HepG2 (cell line): ENCODE measurements around the gene KRT32. TPM values are rescaled to one million over a fixed set of nuclear protein-coding genes. Genes with fewer than 3 reads are reported as not detected.

Experiments
- ATAC-seq: fragments of 200-7000 bp; cut with Tn5 transposase; 3 replicates; pipeline ENCODE4 v1.9.1; 2020; ENCODE audit warnings: mild to moderate bottlenecking, moderate library complexity
- BruUV-seq: library from RNA; stranded (reverse); fragments of 400-500 nt; replicated peaks from 2 replicates; lab custom pipeline; 2021; lab: Mats Ljungman, UMichigan
- CTCF ChIA-PET: fragments of 300-600 bp; formaldehyde crosslinking; extraction: SDS; loops from one replicate; lab custom pipeline; 2021; ENCODE audit warnings: low total read pairs, inconsistent platforms, low intra/inter-chr PET ratio; lab: Yijun Ruan, JAX
- POLR2A ChIA-PET: fragments of 350-600 bp; sonication (Branson Sonifier 250); formaldehyde crosslinking; loops from one replicate; lab custom pipeline; 2020; ENCODE audit warnings: antibody characterized with exemption, inconsistent platforms; lab: Yijun Ruan, JAX
- DNase-seq: peaks from one replicate; pipeline ENCODE4 v3.0.0-alpha.2; 2015; ENCODE audit warnings: low spot score
- FAIRE-seq: peaks from 3 replicates; lab custom pipeline; 2011; peaks lifted over from hg19 to GRCh38; lab: Jason Lieb, UNC
- H2AFZ ChIP-seq: one replicate; pipeline ENCODE4 v1.6.1; 2011; ENCODE audit warnings: low read length, inconsistent platforms
- H3K27ac ChIP-seq: fragments of 300-600 bp; 3 replicates; pipeline ENCODE4 v1.8.0; 2011; ENCODE audit warnings: mixed run types, mild to moderate bottlenecking, mixed read lengths, low read length, inconsistent platforms; ENCODE audit not compliant: insufficient read depth; ENCODE audit errors: extremely low read length
- H3K27me3 ChIP-seq, 2 experiments: fragments of 200-600 bp in 1 of 2; 2 replicates in 1 of 2; 3 replicates in 1 of 2; pipeline versions ENCODE4 v1.6.0 to v1.8.0; 2011; ENCODE audit warnings: low read length in 2 of 2, mild to moderate bottlenecking in 2 of 2, moderate library complexity in 2 of 2, inconsistent platforms in 1 of 2; ENCODE audit not compliant: insufficient read depth in 2 of 2, control insufficient read depth in 1 of 2
- H3K36me3 ChIP-seq, 2 experiments: fragments of 200-600 bp in 1 of 2; replicated peaks in 1 of 2; 2 replicates in 1 of 2; 3 replicates in 1 of 2; pipeline versions ENCODE4 v1.5.1 to v1.8.0; 2011; ENCODE audit warnings: low read length in 2 of 2, inconsistent platforms in 1 of 2; ENCODE audit not compliant: insufficient read depth in 2 of 2, control insufficient read depth in 1 of 2
- H3K4me1 ChIP-seq: 2 replicates; pipeline ENCODE4 v1.5.1; 2012; ENCODE audit warnings: low read length, inconsistent platforms; ENCODE audit not compliant: insufficient read depth
- H3K4me2 ChIP-seq: 2 replicates; pipeline ENCODE4 v1.6.0; 2011; ENCODE audit warnings: low read depth, low read length, inconsistent platforms
- H3K4me3 ChIP-seq, 3 experiments: fragments of 200-600 bp in 1 of 3; sonication (generic), shearing (Covaris generic) in 1 of 3; replicated peaks in 1 of 3; 2 replicates each; pipeline ENCODE4 v1.5.1; 2011 to 2016; ENCODE audit warnings: low read length in 3 of 3, inconsistent platforms in 2 of 3, low read depth in 2 of 3, mild to moderate bottlenecking in 2 of 3, control low read depth in 1 of 3, mixed read lengths in 1 of 3; ENCODE audit not compliant: insufficient read depth in 1 of 3
- H3K79me2 ChIP-seq: one replicate; pipeline ENCODE4 v1.6.1; 2011; ENCODE audit warnings: low read length, inconsistent platforms; ENCODE audit not compliant: insufficient read depth
- H3K9ac ChIP-seq: 2 replicates; pipeline ENCODE4 v1.6.0; 2011; ENCODE audit warnings: mild to moderate bottlenecking, low read depth, low read length, inconsistent platforms; ENCODE audit not compliant: insufficient read depth
- H3K9me3 ChIP-seq: 2 replicates; pipeline ENCODE4 v1.5.1; 2012; ENCODE audit warnings: mild to moderate bottlenecking, low read length
- H4K20me1 ChIP-seq: 2 replicates; pipeline ENCODE4 v1.6.0; 2011; ENCODE audit warnings: inconsistent platforms, mild to moderate bottlenecking, low read length, moderate library complexity; ENCODE audit not compliant: insufficient read depth
- E2F5 ChIP-seq: sonication (generic); formaldehyde crosslinking; conservative IDR thresholded peaks from 2 replicates; pipeline ENCODE4 v1.4.0; 2020; ENCODE audit warnings: missing genetic modification reagents
- KDM3A ChIP-seq: IDR thresholded peaks from 2 replicates; pipeline ENCODE4 v1.6.1; 2018; ENCODE audit warnings: low read depth, missing compliant biosample characterization
- PHF5A ChIP-seq: IDR thresholded peaks from one replicate; pipeline ENCODE4 v1.6.1; 2018; ENCODE audit warnings: low read depth, missing genetic modification reagents; ENCODE audit not compliant: unreplicated experiment
- RBM22 ChIP-seq: fragments of 200-400 bp; formaldehyde crosslinking; optimal IDR thresholded peaks from 2 replicates; pipeline ENCODE3; 2017; ENCODE audit warnings: mild to moderate bottlenecking, low read length, moderate library complexity
- SALL2 ChIP-seq: sonication (generic); formaldehyde crosslinking; IDR thresholded peaks from 2 replicates; pipeline ENCODE4 v1.8.1; 2023; ENCODE audit warnings: mild to moderate bottlenecking, missing genetic modification reagents, inconsistent platforms
- SIX4 ChIP-seq: sonication (generic); formaldehyde crosslinking; IDR thresholded peaks from 2 replicates; pipeline ENCODE4 v1.4.0; 2020; ENCODE audit warnings: missing genetic modification reagents
- TBL1XR1 ChIP-seq: fragments of 150-350 bp; IDR thresholded peaks from 2 replicates; pipeline ENCODE4 v1.6.1; 2014; ENCODE audit warnings: borderline replicate concordance, low read length; ENCODE audit not compliant: partially characterized antibody
- TGIF2 ChIP-seq: IDR thresholded peaks from 2 replicates; pipeline ENCODE4 v1.6.1; 2016; ENCODE audit warnings: control low read depth, missing compliant biosample characterization
- ZNF317 ChIP-seq: sonication (generic); formaldehyde crosslinking; IDR thresholded peaks from 2 replicates; pipeline ENCODE4 v1.5.0; 2020; ENCODE audit warnings: mild to moderate bottlenecking, missing genetic modification reagents
- ZNF496 ChIP-seq: sonication (generic); formaldehyde crosslinking; IDR thresholded peaks from 2 replicates; pipeline ENCODE4 v1.8.1; 2023; ENCODE audit warnings: mild to moderate bottlenecking, moderate library complexity, missing genetic modification reagents; ENCODE audit not compliant: insufficient replicate concordance
- ZNF780A ChIP-seq: sonication (generic); formaldehyde crosslinking; IDR thresholded peaks from 2 replicates; pipeline ENCODE4 v1.8.0; 2022; ENCODE audit warnings: mild to moderate bottlenecking, missing genetic modification reagents, moderate library complexity
- WGBS: methylation state at CpG from one replicate; pipeline ENCODE4 v1.1.6; 2017; ENCODE audit warnings: low lambda C conversion rate; 5-methylcytosine and 5-hydroxymethylcytosine counted together
- in situ Hi-C: cut with HindIII; loops from 2 replicates; pipeline ENCODE4 v1.10.0; 2017; ENCODE audit warnings: low pct_unique_long_range_greater_than_20kb; ENCODE audit not compliant: extremely low pct_ligation_motif_present
- intact Hi-C: fragments of 100-400 bp; cut with micrococcal nuclease; formaldehyde crosslinking; loops from one replicate; pipeline ENCODE4 v1.10.0; 2022; ENCODE audit not compliant: unreplicated experiment
- polyA plus RNA-seq, 8 experiments: library from polyadenylated mRNA; depleted of rRNA in 3 of 8; stranded (reverse) in 7 of 8; unstranded in 1 of 8; fragments of >200 nt; fragmentation: Illumina TruSeq in 4 of 8; extraction: Trizol in 4 of 8; gene quantifications; 2 replicates each; pipeline versions ENCODE4 v1.2.1 to v1.2.3, GENCODE V29; 2011 to 2016; ENCODE audit warnings: low read depth in 4 of 8, missing spikeins in 1 of 8, mixed read lengths in 1 of 8; ENCODE audit not compliant: insufficient read depth in 1 of 8
- total RNA-seq, 5 experiments: library from RNA; depleted of rRNA; stranded (reverse); fragments of >200 nt; fragmentation: Illumina TruSeq; extraction: Trizol; gene quantifications; 2 replicates each; pipeline ENCODE4 v1.2.3, GENCODE V29; 2016; ENCODE audit warnings: low read depth in 1 of 5
- TF ChIP-seq, protein P1 (sequence below): sonication (generic); formaldehyde crosslinking; IDR thresholded peaks from 2 replicates; pipeline ENCODE4 v1.5.0; 2020; ENCODE audit warnings: missing genetic modification reagents
- TF ChIP-seq, protein P2 (sequence below): sonication (generic); formaldehyde crosslinking; IDR thresholded peaks from 2 replicates; pipeline ENCODE4 v1.5.0; 2020; ENCODE audit warnings: mild to moderate bottlenecking, missing genetic modification reagents
- TF ChIP-seq, protein P3 (sequence below): IDR thresholded peaks from 2 replicates; pipeline ENCODE4 v1.6.1; 2016; ENCODE audit warnings: low read depth

Gene KRT32
- total and polyA plus RNA-seq, 2 of the 13 experiments (the other 11 are each of a cell fraction or from before 2014, with no cell fraction given): not detected

GRCh38 chr17:41500131-41500911 lies 33.1 kb upstream of the KRT32 start:
- BruUV-seq: no TSS peak

More at GRCh38 chr17:41500131-41500911, 33.1 kb upstream of the KRT32 start:
- 29% methylated on average over 15 of the region's 15 CpGs for WGBS
- Histone ChIP-seq H3K4me1 (peaks cover 6% of the 10 kb centered on the region; the same call in 1 of the 2 replicates), H4K20me1 (no peaks in the 10 kb centered on the region), H2AFZ (no peak overlapping the region), H3K79me2 (no peaks in the 10 kb centered on the region), H3K9me3 (no peaks in the 10 kb centered on the region), H3K4me3 (no peak overlapping the region), H3K27ac (no peak overlapping the region), H3K9ac (no peak overlapping the region), H3K4me2 (no peak overlapping the region), H3K36me3 (no peaks in the 10 kb centered on the region), H3K27me3 (peaks cover 9 to 44% of the 10 kb centered on the region in 2 experiments)
- in situ Hi-C loops: no loop called here
- intact Hi-C loops: no loop called here
- ChIA-PET CTCF (no interaction called here), POLR2A (no interaction called here)
- no peak for ATAC-seq
- DNase-seq: no peak
- TF ChIP-seq KDM3A: no peak
- TF ChIP-seq SALL2 (CRISPR knock-in tag): no peak
- TF ChIP-seq RBM22: no peak
- no peak for TF ChIP-seq ZNF780A (CRISPR knock-in tag)
- TF ChIP-seq, protein P1, sequence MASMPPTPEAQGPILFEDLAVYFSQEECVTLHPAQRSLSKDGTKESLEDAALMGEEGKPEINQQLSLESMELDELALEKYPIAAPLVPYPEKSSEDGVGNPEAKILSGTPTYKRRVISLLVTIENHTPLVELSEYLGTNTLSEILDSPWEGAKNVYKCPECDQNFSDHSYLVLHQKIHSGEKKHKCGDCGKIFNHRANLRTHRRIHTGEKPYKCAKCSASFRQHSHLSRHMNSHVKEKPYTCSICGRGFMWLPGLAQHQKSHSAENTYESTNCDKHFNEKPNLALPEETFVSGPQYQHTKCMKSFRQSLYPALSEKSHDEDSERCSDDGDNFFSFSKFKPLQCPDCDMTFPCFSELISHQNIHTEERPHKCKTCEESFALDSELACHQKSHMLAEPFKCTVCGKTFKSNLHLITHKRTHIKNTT: no peak
- no peak for TF ChIP-seq TGIF2 (CRISPR knock-in tag)
- no peak for TF ChIP-seq PHF5A (CRISPR knock-in tag)
- TF ChIP-seq TBL1XR1: no peak
- TF ChIP-seq, protein P2, sequence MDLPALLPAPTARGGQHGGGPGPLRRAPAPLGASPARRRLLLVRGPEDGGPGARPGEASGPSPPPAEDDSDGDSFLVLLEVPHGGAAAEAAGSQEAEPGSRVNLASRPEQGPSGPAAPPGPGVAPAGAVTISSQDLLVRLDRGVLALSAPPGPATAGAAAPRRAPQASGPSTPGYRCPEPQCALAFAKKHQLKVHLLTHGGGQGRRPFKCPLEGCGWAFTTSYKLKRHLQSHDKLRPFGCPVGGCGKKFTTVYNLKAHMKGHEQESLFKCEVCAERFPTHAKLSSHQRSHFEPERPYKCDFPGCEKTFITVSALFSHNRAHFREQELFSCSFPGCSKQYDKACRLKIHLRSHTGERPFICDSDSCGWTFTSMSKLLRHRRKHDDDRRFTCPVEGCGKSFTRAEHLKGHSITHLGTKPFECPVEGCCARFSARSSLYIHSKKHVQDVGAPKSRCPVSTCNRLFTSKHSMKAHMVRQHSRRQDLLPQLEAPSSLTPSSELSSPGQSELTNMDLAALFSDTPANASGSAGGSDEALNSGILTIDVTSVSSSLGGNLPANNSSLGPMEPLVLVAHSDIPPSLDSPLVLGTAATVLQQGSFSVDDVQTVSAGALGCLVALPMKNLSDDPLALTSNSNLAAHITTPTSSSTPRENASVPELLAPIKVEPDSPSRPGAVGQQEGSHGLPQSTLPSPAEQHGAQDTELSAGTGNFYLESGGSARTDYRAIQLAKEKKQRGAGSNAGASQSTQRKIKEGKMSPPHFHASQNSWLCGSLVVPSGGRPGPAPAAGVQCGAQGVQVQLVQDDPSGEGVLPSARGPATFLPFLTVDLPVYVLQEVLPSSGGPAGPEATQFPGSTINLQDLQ (CRISPR knock-in tag): no peak
- TF ChIP-seq, protein P3, sequence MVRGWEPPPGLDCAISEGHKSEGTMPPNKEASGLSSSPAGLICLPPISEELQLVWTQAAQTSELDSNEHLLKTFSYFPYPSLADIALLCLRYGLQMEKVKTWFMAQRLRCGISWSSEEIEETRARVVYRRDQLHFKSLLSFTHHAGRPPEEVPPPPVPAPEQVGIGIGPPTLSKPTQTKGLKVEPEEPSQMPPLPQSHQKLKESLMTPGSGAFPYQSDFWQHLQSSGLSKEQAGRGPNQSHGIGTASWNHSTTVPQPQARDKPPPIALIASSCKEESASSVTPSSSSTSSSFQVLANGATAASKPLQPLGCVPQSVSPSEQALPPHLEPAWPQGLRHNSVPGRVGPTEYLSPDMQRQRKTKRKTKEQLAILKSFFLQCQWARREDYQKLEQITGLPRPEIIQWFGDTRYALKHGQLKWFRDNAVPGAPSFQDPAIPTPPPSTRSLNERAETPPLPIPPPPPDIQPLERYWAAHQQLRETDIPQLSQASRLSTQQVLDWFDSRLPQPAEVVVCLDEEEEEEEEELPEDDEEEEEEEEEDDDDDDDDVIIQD (CRISPR knock-in tag): no peak
- TF ChIP-seq E2F5 (CRISPR knock-in tag): no peak
- no peak for TF ChIP-seq ZNF317 (CRISPR knock-in tag)
- no peak for TF ChIP-seq SIX4 (CRISPR knock-in tag)
- TF ChIP-seq ZNF496 (CRISPR knock-in tag): no peak
- TF ChIP-seq, all 625 proteins: peak for 0
- no peak for FAIRE-seq
